HepG2 (cell line): ENCODE data around the gene TLX1. TPM values are rescaled to one million over a fixed set of nuclear protein-coding genes. Genes with fewer than 3 reads are reported as not detected.
A peak's percentile ranks its signal among the peaks of the same experiment; 100 is the strongest.

Experiments used
- ATAC-seq: fragments of 200-7000 bp; cut with Tn5 transposase; 3 replicates; pipeline ENCODE4 v1.9.1; 2020; ENCODE audit warnings: mild to moderate bottlenecking, moderate library complexity
- BruUV-seq: library from RNA; stranded (reverse); fragments of 400-500 nt; replicated peaks from 2 replicates; lab custom pipeline; 2021; lab: Mats Ljungman, UMichigan
- CTCF ChIA-PET: fragments of 300-600 bp; formaldehyde crosslinking; extraction: SDS; loops from one replicate; lab custom pipeline; 2021; ENCODE audit warnings: low total read pairs, inconsistent platforms, low intra/inter-chr PET ratio; lab: Yijun Ruan, JAX
- POLR2A ChIA-PET: fragments of 350-600 bp; sonication (Branson Sonifier 250); formaldehyde crosslinking; loops from one replicate; lab custom pipeline; 2020; ENCODE audit warnings: antibody characterized with exemption, inconsistent platforms; lab: Yijun Ruan, JAX
- DNase-seq: peaks from one replicate; pipeline ENCODE4 v3.0.0-alpha.2; 2015; ENCODE audit warnings: low spot score
- FAIRE-seq: peaks from 3 replicates; lab custom pipeline; 2011; peaks lifted over from hg19 to GRCh38; lab: Jason Lieb, UNC
- H2AFZ ChIP-seq: one replicate; pipeline ENCODE4 v1.6.1; 2011; ENCODE audit warnings: low read length, inconsistent platforms
- H3K27ac ChIP-seq: fragments of 300-600 bp; 3 replicates; pipeline ENCODE4 v1.8.0; 2011; ENCODE audit warnings: mixed run types, mild to moderate bottlenecking, mixed read lengths, low read length, inconsistent platforms; ENCODE audit not compliant: insufficient read depth; ENCODE audit errors: extremely low read length
- H3K27me3 ChIP-seq, 2 experiments: fragments of 200-600 bp in 1 of 2; 2 replicates in 1 of 2; 3 replicates in 1 of 2; pipeline versions ENCODE4 v1.6.0 to v1.8.0; 2011; ENCODE audit warnings: low read length in 2 of 2, mild to moderate bottlenecking in 2 of 2, moderate library complexity in 2 of 2, inconsistent platforms in 1 of 2; ENCODE audit not compliant: insufficient read depth in 2 of 2, control insufficient read depth in 1 of 2
- H3K36me3 ChIP-seq, 2 experiments: fragments of 200-600 bp in 1 of 2; replicated peaks in 1 of 2; 2 replicates in 1 of 2; 3 replicates in 1 of 2; pipeline versions ENCODE4 v1.5.1 to v1.8.0; 2011; ENCODE audit warnings: low read length in 2 of 2, inconsistent platforms in 1 of 2; ENCODE audit not compliant: insufficient read depth in 2 of 2, control insufficient read depth in 1 of 2
- H3K4me1 ChIP-seq: 2 replicates; pipeline ENCODE4 v1.5.1; 2012; ENCODE audit warnings: low read length, inconsistent platforms; ENCODE audit not compliant: insufficient read depth
- H3K4me2 ChIP-seq: 2 replicates; pipeline ENCODE4 v1.6.0; 2011; ENCODE audit warnings: low read depth, low read length, inconsistent platforms
- H3K4me3 ChIP-seq, 3 experiments: fragments of 200-600 bp in 1 of 3; sonication (generic), shearing (Covaris generic) in 1 of 3; replicated peaks in 1 of 3; 2 replicates each; pipeline ENCODE4 v1.5.1; 2011 to 2016; ENCODE audit warnings: low read length in 3 of 3, inconsistent platforms in 2 of 3, low read depth in 2 of 3, mild to moderate bottlenecking in 2 of 3, control low read depth in 1 of 3, mixed read lengths in 1 of 3; ENCODE audit not compliant: insufficient read depth in 1 of 3
- H3K79me2 ChIP-seq: one replicate; pipeline ENCODE4 v1.6.1; 2011; ENCODE audit warnings: low read length, inconsistent platforms; ENCODE audit not compliant: insufficient read depth
- H3K9ac ChIP-seq: 2 replicates; pipeline ENCODE4 v1.6.0; 2011; ENCODE audit warnings: mild to moderate bottlenecking, low read depth, low read length, inconsistent platforms; ENCODE audit not compliant: insufficient read depth
- H3K9me3 ChIP-seq: 2 replicates; pipeline ENCODE4 v1.5.1; 2012; ENCODE audit warnings: mild to moderate bottlenecking, low read length
- H4K20me1 ChIP-seq: 2 replicates; pipeline ENCODE4 v1.6.0; 2011; ENCODE audit warnings: inconsistent platforms, mild to moderate bottlenecking, low read length, moderate library complexity; ENCODE audit not compliant: insufficient read depth
- GFI1 ChIP-seq: sonication (generic); formaldehyde crosslinking; IDR thresholded peaks from 2 replicates; pipeline ENCODE4 v1.5.0; 2020; ENCODE audit warnings: missing genetic modification reagents, mild to moderate bottlenecking, borderline replicate concordance
- HNRNPK ChIP-seq: fragments of 200-400 bp; formaldehyde crosslinking; IDR thresholded peaks from 2 replicates; pipeline ENCODE4 v1.6.1; 2018; ENCODE audit warnings: low read length, low read depth, moderate library complexity, mild to moderate bottlenecking; ENCODE audit not compliant: poor library complexity, severe bottlenecking
- MYC ChIP-seq: sonication (generic); formaldehyde crosslinking; IDR thresholded peaks from 2 replicates; pipeline ENCODE4 v1.9.0; 2021; ENCODE audit warnings: missing genetic modification reagents, borderline replicate concordance
- PCBP2 ChIP-seq: fragments of 200-400 bp; formaldehyde crosslinking; optimal IDR thresholded peaks from 2 replicates; pipeline ENCODE3; 2018; ENCODE audit warnings: low read length, low read depth; ENCODE audit not compliant: poor library complexity, severe bottlenecking
- ZNF121 ChIP-seq: sonication (generic); formaldehyde crosslinking; IDR thresholded peaks from 2 replicates; pipeline ENCODE4 v1.5.0; 2020; ENCODE audit warnings: mild to moderate bottlenecking, missing genetic modification reagents
- ZNF432 ChIP-seq: sonication (generic); formaldehyde crosslinking; IDR thresholded peaks from 2 replicates; pipeline ENCODE4 v1.5.0; 2020; ENCODE audit warnings: missing genetic modification reagents, mild to moderate bottlenecking, borderline replicate concordance
- ZNF7 ChIP-seq: IDR thresholded peaks from 2 replicates; pipeline ENCODE4 v1.6.1; 2016; ENCODE audit warnings: missing biosample characterization, missing genetic modification reagents
- WGBS: methylation state at CpG from one replicate; pipeline ENCODE4 v1.1.6; 2017; ENCODE audit warnings: low lambda C conversion rate; 5-methylcytosine and 5-hydroxymethylcytosine counted together
- in situ Hi-C: cut with HindIII; loops from 2 replicates; pipeline ENCODE4 v1.10.0; 2017; ENCODE audit warnings: low pct_unique_long_range_greater_than_20kb; ENCODE audit not compliant: extremely low pct_ligation_motif_present
- intact Hi-C: fragments of 100-400 bp; cut with micrococcal nuclease; formaldehyde crosslinking; loops from one replicate; pipeline ENCODE4 v1.10.0; 2022; ENCODE audit not compliant: unreplicated experiment
- polyA plus RNA-seq, 8 experiments: library from polyadenylated mRNA; depleted of rRNA in 3 of 8; stranded (reverse) in 7 of 8; unstranded in 1 of 8; fragments of >200 nt; fragmentation: Illumina TruSeq in 4 of 8; extraction: Trizol in 4 of 8; gene quantifications; 2 replicates each; pipeline versions ENCODE4 v1.2.1 to v1.2.3, GENCODE V29; 2011 to 2016; ENCODE audit warnings: low read depth in 4 of 8, missing spikeins in 1 of 8, mixed read lengths in 1 of 8; ENCODE audit not compliant: insufficient read depth in 1 of 8
- total RNA-seq, 5 experiments: library from RNA; depleted of rRNA; stranded (reverse); fragments of >200 nt; fragmentation: Illumina TruSeq; extraction: Trizol; gene quantifications; 2 replicates each; pipeline ENCODE4 v1.2.3, GENCODE V29; 2016; ENCODE audit warnings: low read depth in 1 of 5
- TF ChIP-seq, protein P1 (sequence below): sonication (generic); formaldehyde crosslinking; IDR thresholded peaks from 2 replicates; pipeline ENCODE4 v1.4.0; 2020; ENCODE audit warnings: missing genetic modification reagents, borderline replicate concordance
- TF ChIP-seq, protein P2 (sequence below): sonication (generic); IDR thresholded peaks from 2 replicates; pipeline ENCODE4 v1.6.1; 2016; ENCODE audit warnings: low read depth, borderline replicate concordance
- TF ChIP-seq, protein P3 (sequence below): sonication (generic); formaldehyde crosslinking; IDR thresholded peaks from 2 replicates; pipeline ENCODE4 v1.4.0; 2020; ENCODE audit warnings: mild to moderate bottlenecking, missing genetic modification reagents

Gene TLX1
- total and polyA plus RNA-seq, 2 of the 13 experiments (the other 11 are each of a cell fraction or from before 2014, with no cell fraction given), result 0.07 to 0.26 TPM

DNA sequence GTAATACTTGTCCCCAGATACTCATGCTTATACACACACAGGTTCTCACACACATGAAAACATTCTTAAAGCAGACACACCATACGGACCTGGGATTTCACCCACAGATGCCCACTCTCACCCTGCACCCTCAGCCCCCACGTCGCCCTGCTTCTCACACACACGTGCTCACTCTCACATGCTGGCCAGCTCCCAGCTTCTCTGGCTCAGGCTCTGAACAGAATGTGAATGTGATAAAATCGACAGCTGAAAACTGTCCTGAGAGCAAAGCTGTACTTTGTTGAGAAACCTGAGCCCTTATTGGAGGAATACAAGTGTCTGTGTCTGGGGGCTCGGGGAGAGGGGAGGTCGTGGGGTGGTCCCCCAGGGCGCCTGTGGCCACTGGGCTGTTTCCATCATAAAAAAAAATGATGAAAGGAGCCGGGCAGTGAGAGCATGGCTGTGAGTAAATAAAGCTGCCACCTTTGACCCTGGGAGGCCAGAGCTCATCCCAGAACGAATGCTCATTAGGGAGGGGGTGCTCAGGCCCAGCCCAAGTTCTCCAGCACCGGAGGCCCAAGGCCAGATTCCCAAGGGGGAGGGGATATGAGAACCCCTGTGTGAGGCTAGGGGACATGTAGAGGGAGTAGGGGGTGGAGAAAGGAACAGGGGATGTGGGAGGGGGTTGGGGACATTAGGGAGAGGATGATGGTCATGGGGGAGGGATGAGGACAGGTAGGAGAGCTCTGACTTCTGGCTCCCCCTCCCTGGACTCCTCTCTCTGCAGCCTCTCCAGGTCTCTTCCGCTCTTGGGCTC lies 18.1 kb upstream of the TLX1 start (continued):
- TF ChIP-seq, protein P1, sequence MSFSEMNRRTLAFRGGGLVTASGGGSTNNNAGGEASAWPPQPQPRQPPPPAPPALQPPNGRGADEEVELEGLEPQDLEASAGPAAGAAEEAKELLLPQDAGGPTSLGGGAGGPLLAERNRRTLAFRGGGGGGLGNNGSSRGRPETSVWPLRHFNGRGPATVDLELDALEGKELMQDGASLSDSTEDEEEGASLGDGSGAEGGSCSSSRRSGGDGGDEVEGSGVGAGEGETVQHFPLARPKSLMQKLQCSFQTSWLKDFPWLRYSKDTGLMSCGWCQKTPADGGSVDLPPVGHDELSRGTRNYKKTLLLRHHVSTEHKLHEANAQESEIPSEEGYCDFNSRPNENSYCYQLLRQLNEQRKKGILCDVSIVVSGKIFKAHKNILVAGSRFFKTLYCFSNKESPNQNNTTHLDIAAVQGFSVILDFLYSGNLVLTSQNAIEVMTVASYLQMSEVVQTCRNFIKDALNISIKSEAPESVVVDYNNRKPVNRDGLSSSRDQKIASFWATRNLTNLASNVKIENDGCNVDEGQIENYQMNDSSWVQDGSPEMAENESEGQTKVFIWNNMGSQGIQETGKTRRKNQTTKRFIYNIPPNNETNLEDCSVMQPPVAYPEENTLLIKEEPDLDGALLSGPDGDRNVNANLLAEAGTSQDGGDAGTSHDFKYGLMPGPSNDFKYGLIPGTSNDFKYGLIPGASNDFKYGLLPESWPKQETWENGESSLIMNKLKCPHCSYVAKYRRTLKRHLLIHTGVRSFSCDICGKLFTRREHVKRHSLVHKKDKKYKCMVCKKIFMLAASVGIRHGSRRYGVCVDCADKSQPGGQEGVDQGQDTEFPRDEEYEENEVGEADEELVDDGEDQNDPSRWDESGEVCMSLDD, result no peak; the same call in 1 of the 2 replicates
- TF ChIP-seq MYC (peak; percentile 52; the same call in 1 of the 2 replicates), GFI1 (CRISPR knock-in tag) (peak; percentile 86), ZNF432 (CRISPR knock-in tag) (no peak)
- TF ChIP-seq, protein P2, sequence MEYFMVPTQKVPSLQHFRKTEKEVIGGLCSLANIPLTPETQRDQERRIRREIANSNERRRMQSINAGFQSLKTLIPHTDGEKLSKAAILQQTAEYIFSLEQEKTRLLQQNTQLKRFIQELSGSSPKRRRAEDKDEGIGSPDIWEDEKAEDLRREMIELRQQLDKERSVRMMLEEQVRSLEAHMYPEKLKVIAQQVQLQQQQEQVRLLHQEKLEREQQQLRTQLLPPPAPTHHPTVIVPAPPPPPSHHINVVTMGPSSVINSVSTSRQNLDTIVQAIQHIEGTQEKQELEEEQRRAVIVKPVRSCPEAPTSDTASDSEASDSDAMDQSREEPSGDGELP, result peak; percentile 26; the same call in 1 of the 2 replicates

DNA sequence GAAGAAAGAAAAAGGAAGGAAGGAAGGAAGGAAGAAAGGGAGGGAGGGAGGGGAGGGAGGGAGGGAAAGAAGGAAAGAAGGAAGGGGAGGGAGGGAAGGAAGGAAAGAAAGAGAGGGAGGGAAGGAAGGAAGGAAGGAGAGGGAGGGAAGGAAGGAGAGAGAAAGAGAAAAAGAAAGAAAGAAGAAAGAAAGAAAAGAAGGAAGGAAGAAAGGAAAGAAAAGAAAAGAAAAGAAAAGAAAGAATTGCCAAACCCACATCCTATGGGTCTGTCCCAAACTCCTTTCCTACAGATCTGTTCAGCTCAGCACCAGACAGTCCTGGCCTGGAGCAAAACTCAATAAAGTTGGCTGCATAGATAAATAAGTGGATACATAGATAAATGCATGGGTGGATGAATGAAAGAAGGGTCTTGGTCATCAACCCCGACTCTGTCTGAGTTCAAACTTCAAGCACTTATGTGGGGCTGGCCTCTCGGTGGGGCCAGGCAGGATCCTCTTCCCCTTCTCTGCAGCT lies 17.2 kb upstream of the TLX1 start:
- no peak overlapping the region for H2AFZ ChIP-seq
- ATAC-seq, result no peak
- H3K4me1 ChIP-seq, result peaks cover 49% of the 10 kb centered on the region
- no peak overlapping the region for H3K4me3 ChIP-seq
- intact Hi-C loops (no loop called here), in situ Hi-C loops (no loop called here)
- TF ChIP-seq ZNF121 (CRISPR knock-in tag) (no peak), ZNF7 (CRISPR knock-in tag) (no peak), HNRNPK (peak; percentile 33), PCBP2 (peak; percentile 42)
- TF ChIP-seq, protein P3, sequence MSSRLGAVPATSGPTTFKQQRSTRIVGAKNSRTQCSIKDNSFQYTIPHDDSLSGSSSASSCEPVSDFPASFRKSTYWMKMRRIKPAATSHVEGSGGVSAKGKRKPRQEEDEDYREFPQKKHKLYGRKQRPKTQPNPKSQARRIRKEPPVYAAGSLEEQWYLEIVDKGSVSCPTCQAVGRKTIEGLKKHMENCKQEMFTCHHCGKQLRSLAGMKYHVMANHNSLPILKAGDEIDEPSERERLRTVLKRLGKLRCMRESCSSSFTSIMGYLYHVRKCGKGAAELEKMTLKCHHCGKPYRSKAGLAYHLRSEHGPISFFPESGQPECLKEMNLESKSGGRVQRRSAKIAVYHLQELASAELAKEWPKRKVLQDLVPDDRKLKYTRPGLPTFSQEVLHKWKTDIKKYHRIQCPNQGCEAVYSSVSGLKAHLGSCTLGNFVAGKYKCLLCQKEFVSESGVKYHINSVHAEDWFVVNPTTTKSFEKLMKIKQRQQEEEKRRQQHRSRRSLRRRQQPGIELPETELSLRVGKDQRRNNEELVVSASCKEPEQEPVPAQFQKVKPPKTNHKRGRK (CRISPR knock-in tag), result peak; percentile 92
- H3K27me3 ChIP-seq, result peaks cover 0 to 6% of the 10 kb centered on the region in 2 experiments; a peak in 1 of 5 replicates
- no peaks in the 10 kb centered on the region for H3K36me3 ChIP-seq
- no peak for FAIRE-seq
- H3K4me2 ChIP-seq, result peak overlapping the region; percentile 66
- no TSS peak for BruUV-seq
- H3K9me3 ChIP-seq, result no peaks in the 10 kb centered on the region
- no peaks in the 10 kb centered on the region for H3K79me2 ChIP-seq
- DNase-seq, result no peak
- H4K20me1 ChIP-seq, result no peaks in the 10 kb centered on the region
- CTCF ChIA-PET, result no interaction called here
- POLR2A ChIA-PET, result interaction anchor here (0.9 to 1.9 kb wide), 5 partner anchors 18 to 380 kb away, joined by 3 to 13 read pairs (median 4); no protein-coding TSS in a partner anchor
- WGBS, result 0% methylated on average over 2 of the region's 2 CpGs
- H3K9ac ChIP-seq, result no peak overlapping the region
- H3K27ac ChIP-seq, result peak overlapping the region; percentile 68
